HG02588 (cell line): ENCODE results near the gene WFDC12.

Experiments used
- ATAC-seq: cut with Tn5 transposase; IDR thresholded peaks from one replicate; pipeline ENCODE4 v1.9.1; 2021; ENCODE audit warnings: mild to moderate bottlenecking, moderate library complexity; ENCODE audit not compliant: unreplicated experiment

WFDC12 gene

DNA sequence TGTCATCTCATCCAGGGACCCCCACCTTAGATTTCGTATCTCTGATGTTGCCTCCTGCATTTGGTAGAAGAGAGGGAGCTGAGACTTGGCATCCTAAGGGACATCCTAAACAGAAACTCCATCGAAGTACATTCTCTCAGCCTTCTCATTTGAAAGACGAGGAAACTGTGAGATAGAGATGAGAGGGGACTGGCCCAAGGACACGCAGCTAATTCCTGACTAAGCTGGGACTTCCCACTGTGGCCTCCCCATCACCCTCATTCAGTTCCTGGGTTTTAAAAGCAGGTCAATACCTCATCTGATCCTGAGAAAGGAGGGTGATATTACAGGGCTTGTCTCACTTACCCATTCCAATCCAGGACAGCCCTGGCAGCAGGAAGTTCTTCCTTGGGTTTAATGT is 8.4 kb downstream of the WFDC12 start:
- ATAC-seq, result no peak

GRCh38 chr20:45115386-45115774 is 8.9 kb downstream of the WFDC12 start:
- no peak for ATAC-seq

DNA sequence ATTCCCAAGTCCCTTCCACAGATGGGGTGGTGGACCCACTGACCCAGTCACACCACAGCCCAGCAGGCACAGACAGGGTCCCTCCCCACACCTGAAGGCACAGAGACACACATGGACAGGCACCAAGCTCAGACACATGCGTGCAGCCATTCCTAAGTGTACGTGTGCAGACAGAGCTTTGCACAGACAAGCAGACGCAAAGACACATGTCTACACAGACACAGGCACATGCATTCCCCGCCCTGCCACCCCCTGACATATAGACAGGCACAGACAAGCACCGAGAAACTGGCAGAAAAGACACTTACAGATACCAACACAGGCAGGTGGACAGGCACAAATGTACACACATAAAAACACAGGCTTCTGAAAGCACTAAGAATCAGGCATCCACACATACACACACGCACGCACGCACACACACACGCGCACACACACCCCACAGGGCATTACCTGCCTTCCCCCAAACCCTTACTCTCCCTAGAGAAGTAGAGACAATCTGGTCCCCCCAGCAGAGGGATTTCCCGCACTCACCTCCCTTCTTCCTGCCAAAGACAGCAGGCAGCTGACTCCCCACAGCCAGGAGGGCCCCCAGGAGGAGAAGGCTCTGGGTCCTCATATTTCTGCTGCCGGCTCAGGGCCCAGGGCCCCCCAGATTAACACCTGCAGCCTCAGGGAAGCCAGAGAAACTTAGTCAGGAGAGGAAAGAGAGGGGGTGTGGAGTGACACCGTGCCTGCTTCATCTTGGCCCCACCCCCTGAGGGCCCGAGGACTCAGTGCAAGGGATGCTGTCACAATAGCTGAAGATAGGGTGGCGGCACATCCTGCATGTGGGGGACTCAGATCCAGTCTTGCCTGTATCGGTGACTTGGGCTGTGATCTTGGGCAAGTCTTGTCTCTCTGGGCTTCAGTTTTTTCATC is 9.5 kb downstream of the WFDC12 start, which contains the start of gene WFDC5:
WFDC5 (minus strand) TSS at position 710 of the 921 bp plus-strand sequence; CDS start at position 619, 91 bp downstream.
- ATAC-seq, result no peak

GRCh38 chr20:45113865-45114264 is 10.4 kb downstream of the WFDC12 start:
- ATAC-seq, result no peak

DNA sequence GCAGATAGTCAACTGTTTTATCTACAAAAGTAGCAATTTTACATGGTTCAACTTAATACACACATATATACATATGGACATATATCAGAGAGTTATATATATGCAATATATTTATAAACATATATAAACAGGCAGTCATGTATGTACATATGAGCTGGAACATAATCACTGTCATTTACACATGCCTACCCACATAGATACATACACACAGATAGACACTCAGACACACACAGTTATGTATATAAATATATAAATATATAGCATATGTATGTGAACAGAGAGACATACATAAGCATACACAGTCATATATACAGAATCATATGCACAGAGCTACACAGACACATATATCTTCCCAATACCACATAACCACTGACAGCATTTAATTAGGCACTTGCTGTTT is 11.5 kb downstream of the WFDC12 start:
- no peak for ATAC-seq

DNA sequence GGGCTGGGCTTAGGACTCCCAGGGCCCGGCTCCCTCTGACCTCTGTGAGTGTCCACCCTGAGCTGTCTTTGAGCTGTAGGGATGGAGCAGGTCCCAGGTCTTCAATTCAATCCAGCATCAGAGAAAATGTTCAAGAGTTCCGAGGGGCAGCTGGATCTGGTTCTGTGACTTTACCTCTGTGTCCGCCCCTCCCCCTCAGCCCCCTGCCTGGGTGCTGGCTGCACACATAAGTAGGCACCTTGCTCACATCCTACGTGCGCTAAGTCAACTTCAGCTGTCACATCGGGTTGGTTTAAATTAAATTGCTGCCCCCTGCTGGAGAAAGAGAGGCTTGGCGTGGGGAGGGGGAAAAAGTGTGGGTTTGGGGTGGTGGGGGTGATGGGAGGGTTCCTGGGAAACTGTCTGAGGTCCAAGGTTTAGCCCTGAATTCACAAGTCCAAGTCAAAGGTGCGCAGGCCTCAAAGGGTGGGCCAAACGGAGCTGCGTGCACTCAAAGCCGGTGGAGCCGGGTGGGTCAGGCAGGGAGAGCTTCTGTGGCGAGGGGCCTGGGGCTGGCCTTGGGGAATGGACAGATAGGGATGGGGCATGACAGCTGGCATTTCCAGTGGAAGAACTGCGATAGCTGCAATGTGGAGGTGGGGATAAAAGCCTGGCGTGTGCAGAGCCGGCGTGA is 12.3 kb downstream of the WFDC12 start:
- no peak for ATAC-seq

DNA sequence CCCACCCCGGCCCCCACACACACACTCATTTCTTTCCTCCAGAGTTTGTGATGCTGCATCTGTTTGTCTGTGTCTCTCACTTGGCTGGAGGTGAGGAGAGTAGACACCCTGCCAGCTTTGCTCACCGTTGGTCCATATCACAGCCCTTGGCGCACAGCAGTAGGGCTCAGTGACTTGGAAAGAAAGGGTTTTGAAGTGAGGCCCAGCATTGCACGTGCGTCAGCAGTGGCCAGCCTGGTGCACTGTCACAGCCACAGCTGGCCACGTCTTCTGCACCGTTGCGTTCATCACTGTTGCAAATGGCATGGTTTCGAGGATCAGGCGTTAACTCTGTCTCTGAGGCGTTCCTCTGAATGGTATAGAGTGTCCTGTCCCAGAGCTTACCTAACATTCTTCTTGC is 13.0 kb downstream of the WFDC12 start:
- no peak for ATAC-seq

GRCh38 chr20:45110301-45110700 is 14.0 kb downstream of the WFDC12 start:
- ATAC-seq, result no peak

- ATAC-seq, result no peak
Measured at GRCh38 chr20:45109634-45110033, 14.6 kb downstream of the WFDC12 start.

- no peak for ATAC-seq
Measured at GRCh38 chr20:45105317-45105716, 18.9 kb downstream of the WFDC12 start.

- ATAC-seq, result no peak
Measured at GRCh38 chr20:45104786-45105185, 19.5 kb downstream of the WFDC12 start.

- no peak for ATAC-seq
Measured at GRCh38 chr20:45103072-45103471, 21.2 kb downstream of the WFDC12 start.

GRCh38 chr20:45101333-45101850 is 22.9 kb downstream of the WFDC12 start:
- no peak for ATAC-seq

- no peak for ATAC-seq
Measured at GRCh38 chr20:45100563-45101245, 23.6 kb downstream of the WFDC12 start, which contains the start of gene KCNS1. TSS of gene KCNS1 (minus strand) at chr20:45101127. CDS start at chr20:45099236, 1,891 bp downstream.

DNA sequence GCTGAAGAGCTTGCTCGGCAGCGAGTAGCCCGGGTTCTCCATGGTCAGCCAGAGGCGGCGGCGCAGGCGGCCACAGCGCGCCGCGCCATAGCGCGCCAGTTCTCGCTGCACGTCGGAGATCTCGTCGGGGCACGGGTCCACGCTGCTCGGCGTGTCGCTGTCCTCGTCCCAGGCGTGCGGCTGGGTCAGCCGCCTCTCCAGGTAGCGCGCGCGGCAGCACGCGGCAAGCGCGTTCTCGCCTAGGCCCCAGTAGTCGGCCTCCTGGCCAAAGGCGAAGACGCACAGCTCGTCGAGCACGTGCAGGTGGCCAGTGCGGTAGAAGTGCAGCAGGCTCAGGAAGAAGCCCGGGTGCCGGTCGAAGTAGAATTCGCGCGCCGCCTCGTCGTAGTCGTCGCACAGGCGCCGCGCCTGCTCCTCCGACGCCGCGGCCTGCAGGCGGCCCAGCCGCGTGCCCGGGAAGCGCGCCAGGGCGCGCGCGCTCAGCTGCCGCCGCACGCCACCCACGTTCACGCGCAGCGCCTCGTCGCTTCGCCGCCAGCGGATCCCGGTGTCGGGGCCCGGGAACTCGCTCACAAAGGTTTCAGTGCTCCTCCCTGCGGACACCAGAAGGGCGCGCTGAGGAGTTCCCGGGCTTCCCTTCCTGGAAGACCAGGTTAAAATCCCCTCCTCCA is 26.0 kb downstream of the WFDC12 start:
- ATAC-seq, result no peak

DNA sequence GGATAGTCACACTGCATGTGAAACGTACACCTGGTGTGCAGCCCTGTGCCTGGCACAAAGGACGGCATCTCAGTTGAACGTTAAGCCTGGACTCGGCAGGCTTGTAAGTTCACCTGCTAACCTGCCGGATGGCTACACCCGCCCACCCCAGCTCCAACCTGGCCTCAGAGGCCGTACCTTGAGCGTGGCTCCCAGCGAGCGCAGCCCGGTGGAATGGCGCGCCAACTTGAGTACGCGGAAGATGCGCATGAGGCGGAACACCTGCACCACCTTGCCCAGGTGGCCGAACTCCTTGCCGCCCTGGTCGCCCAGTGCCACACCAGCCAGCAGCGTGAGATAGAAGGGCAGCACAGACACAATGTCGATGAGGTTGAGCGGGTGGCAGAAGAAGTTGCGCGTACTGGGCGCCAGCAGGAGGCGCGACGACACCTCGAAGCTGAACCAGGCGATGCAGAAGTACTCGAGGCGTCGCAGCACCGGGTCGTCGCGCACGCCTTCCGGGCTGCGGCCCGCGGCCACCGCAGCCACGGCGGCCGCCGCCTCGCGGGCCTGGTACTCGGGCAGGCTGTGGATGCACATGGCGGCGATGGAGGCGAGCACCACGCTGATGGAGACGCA is 26.7 kb downstream of the WFDC12 start:
- ATAC-seq, result no peak

DNA sequence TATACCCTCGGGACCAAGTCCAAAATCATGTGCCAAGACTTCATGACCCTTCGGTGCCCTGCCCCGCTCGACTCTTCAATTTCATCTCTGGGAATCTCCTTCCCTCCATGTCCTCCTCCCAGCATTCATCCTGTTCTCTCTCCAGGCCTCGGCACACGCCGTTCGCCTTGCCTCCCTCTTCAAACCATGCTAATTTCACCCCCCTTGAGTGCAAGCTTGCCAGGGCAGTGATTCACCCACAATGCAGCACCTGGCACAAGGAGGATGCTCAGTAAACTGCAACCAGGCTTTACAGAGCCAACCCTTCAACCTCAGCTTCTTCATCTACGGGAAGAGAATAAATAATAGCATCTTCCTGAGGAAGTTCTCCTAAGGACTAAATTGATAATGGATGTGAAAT is 27.5 kb downstream of the WFDC12 start:
- no peak for ATAC-seq

DNA sequence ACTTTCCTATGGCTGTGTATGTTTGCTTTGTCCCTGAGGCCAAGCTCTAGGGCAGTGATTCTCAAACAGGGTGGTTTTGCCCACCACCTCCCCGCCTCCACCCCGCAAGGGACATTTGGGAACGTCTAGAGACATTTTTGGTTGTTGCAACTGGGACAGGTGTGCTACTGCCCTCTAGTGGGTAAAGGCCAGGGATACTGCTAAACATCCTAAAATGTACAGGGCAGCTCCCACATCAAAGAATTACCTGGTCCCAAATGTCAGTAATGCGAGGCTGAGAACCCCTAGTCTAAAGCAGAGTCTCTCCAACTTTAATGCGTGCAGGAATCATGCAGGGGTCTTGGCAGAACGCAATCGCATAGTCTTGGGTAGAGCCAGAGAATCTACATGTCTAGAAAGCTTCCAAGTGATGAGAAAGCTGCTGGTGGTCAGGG is 28.4 kb downstream of the WFDC12 start:
- ATAC-seq, result no peak

DNA sequence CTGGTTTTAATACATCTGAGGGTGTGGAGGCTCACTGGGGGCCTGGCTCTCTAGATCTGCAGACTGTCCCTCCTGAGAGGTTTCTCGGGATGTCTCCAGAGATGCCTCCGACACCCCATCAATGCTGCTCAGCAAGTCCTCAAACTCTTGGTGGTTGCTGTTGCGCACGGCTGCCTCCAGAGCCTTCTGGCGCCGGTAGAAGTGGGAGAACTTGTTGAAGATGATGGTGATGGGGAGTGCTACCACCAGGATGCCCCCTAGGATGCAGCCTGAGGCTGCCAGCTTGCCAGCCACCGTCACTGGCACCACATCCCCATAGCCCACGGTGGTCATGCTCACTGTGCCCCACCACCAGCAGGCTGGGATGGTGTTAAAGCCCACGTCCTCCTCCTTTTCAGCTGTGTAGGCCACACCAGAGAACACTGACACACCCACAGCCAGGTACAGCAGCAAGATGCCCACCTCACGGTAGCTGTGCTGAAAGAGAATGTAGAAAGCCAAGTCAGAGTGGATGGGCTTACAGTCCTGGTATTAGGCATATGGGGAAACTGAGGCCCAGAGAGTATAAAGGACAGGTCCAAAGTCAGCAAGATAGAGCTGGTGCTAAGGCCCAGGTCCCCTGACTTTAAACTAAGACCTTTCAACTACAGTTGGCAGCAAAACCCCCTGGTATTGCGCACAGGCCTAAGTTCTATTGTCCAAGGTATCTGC is 29.2 kb downstream of the WFDC12 start:
- ATAC-seq, result no peak

DNA sequence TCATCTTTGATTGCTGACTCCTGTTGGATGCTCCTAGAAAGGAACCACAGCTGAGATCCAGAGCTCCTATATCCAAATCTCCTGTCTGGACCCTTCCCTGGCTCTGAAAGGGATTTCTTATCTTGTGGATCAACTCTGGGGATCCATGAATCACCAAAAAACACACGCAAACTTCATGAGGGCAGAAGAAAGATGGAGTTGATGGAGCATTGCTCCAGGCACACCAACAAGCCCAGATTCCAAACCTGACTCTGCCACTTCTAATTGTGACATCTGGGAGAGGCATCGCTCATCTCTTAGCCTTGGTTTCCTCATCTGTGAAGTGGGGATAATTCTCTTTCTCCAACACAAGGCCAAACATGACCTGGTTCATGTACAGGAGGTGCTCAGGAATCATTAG is 30.1 kb downstream of the WFDC12 start:
- no peak for ATAC-seq
